Measurements from ENCODE around the gene ARMH3.
A peak's percentile ranks its signal among the peaks of the same experiment; 100 is the strongest.

ARMH3 gene

DNA sequence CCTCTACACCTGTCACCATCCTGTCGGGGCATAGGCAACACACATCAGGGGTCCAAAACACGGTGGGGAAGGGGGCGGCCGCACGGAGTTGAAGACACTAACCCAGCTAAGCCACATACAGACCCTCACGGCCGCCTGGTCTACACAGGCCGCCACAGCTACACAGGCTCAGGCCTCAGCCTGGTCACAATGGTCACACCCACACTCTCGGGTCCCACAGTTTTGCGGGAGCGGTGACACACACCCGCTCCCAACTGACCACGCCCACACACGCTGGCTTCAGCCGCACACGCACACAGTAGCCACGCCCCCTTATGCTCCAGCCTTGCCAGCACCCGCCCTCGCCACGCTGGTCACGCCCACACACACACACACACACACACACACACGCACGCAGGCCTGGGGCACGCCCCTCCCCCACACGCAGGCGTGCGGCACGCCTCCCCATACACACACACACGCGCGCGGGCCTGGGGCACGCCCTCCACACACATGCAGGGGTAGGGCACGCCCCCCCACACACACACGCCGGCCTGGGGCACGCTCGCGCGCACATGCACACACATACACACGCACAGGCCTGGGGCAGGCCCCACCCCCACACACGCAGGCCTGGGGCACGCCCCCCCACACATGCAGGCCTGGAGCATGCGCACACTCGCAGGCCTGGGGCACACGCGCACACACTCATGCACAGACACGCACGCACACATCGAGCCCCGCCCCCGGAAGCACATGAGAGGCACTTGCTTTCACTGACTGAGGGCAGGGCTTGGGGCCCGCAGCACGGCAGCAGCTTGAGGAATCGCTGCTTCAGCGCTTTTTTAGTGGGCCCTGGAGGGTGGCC lies 225.4 kb downstream of the ARMH3 start:
- peak; percentile 54 for DNase-seq (ENCODE audit: low spot score)

GRCh38 chr10:101829561-101830315 lies 226.2 kb downstream of the ARMH3 start:
- DNase-seq (ENCODE audit: low spot score) = no peak

DNA sequence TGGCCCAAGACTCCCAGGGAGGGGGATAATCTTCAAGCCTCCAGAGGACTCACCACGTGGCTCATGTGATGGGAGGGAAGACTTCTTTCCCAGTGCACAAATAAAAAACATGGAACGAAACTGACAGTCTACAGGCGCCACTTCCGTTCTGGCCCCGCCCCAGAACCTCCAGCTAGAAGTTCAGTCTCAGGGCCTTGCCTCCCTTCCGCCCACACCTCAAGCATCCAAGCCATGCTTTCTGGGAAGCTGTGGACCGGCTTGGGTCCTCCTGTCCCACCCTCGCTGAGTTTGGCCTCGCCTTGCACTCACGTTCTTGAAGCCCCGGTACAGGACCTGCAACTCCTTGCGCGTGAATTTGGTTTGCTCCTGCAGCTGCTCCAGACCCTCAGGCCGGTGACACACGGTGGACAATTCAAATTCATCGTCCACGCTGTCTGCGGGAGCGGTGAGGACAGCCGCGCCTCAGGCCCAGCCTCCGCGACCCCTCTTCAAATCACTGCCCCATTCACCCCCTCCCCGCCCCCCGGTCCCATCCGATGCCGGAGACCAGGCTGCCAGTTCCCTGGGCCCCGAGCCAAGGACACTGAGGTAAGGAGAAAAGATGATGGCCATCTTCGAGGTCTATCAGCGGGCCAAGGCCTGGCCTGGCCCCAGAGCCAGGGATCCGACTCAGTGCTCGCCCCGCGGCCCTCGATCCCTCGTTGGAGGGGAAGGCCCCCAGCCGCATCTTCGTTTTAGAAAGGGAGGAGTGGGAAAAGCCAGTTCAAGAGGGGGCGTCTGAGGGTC lies 227.0 kb downstream of the ARMH3 start:
- no peak for DNase-seq (ENCODE audit: low spot score)

DNA sequence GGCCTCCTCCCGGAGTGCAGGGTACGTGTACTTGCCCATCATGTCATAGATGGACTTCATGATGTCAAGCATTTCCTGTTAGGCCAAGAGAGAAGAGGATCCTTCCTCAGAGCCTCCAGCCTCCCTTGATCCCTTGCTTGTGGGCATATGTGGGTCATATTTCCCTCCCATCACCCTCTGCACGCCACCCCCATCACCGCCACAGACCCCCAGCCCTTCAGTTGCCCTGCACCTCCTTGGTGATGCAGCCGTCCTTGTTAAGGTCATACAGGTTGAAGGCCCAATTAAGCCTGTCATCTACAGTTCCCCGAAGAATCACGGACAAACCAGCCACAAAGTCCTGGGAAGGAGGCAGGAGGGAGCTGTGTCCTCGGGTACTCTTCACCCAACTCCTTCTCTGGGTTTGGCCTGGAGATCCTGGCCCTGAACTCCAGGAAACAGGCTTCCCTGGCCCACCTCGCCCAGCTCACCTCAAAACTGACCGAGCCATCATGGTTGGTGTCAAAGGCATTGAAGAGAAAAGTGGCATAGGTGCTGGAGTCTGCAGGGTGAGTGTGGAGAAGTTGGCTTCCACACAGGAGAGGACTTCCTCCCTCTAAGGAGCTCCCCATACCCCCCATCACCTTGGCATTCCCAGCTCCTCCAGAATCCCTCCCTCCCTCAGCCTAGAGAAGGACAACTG lies 227.9 kb downstream of the ARMH3 start:
- DNase-seq (ENCODE audit: low spot score) = no peak

- DNase-seq (ENCODE audit: low spot score) = no peak
Observed at GRCh38 chr10:101826852-101827434, 229.0 kb downstream of the ARMH3 start.

DNA sequence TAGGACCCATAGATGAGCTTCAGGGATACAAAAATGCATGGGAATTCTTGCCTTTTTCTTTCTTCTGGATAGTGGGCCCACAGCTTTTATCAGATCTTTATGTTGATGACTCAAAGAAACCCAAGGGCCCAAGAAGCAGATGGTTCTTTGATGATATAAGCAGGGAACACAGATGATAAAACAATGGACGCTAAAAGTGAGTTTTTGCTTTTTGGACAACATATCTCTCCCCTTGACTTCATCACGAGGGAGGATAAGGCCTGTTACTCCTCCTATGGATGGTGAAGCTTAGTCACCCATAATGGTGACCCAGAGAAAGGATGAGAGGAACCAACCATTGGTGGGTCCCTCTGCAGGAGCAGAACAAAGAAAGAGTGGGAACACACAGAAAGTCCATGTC lies 231.2 kb downstream of the ARMH3 start:
- no peak for DNase-seq (ENCODE audit: low spot score)

GRCh38 chr10:101818872-101819633 lies 236.9 kb downstream of the ARMH3 start:
- no peak for DNase-seq (ENCODE audit: low spot score)

DNA sequence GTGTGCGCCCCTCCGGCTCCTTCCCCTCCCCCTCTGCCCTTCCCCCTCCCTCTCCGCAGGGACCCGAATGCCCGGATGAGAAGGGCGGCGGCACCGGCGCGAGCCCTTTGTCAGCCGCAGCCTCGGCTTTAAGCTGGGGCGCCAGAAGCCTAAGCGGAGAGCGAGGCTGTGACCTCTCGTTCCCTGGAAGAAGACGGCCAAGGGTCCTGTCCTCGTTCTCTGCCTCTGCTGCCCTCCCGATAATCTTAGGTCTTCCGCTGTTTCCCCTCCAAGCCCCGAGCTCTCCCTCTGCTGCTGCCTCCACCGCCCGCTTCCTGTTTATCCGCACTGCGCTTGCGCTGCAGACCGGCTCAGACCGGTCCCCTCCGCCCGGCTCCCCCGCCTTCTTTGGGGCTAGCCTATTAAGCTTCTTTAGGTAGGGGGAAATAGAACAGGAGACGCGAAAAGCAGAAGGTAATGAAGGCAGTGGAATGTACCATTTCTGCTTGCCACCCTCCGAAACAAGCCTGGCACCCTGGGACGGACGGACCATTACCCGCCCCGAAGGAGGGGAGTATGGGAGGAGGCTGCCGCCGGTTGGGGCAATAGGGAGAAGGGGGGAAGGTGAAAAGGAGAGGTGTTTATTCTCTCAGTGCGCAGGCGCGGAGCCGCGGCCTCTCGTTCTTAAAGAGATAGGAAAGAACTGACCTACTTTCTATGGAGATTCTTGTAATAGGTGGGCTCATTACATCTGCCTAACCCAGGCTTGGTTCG lies 237.7 kb downstream of the ARMH3 start, which contains the start of gene OGA:
OGA (minus strand) TSS at position 326 of the 753 bp plus-strand sequence. CDS start 422 bp downstream, outside the sequence.
- DNase-seq (ENCODE audit: low spot score) = peak; percentile 98

- peak; percentile 78 for DNase-seq (ENCODE audit: low spot score)
Observed at GRCh38 chr10:101817337-101818118, 238.4 kb downstream of the ARMH3 start.

DNA sequence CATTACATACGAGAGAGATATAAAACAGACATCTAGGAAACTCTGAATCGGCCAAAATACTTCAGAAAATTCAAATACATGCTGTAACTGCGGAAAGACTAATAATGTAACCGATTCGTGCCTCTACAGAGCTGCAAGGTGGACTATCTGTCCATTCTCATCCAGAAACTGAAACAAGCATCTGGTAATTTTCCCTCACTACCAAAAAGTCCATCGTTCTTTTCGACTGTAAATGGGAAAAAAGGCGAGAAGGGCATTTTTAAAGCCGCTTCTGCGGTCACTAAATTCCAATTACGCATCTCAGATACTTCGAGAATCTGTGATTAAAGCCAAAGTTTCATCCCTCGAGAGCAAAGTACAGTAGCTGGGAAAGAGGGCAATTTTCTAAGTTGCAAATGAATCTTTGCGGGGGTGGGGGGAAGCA lies 239.0 kb downstream of the ARMH3 start:
- DNase-seq (ENCODE audit: low spot score) = no peak

- DNase-seq (ENCODE audit: low spot score) = no peak
Observed at GRCh38 chr10:101816376-101816775, 239.6 kb downstream of the ARMH3 start.

DNA sequence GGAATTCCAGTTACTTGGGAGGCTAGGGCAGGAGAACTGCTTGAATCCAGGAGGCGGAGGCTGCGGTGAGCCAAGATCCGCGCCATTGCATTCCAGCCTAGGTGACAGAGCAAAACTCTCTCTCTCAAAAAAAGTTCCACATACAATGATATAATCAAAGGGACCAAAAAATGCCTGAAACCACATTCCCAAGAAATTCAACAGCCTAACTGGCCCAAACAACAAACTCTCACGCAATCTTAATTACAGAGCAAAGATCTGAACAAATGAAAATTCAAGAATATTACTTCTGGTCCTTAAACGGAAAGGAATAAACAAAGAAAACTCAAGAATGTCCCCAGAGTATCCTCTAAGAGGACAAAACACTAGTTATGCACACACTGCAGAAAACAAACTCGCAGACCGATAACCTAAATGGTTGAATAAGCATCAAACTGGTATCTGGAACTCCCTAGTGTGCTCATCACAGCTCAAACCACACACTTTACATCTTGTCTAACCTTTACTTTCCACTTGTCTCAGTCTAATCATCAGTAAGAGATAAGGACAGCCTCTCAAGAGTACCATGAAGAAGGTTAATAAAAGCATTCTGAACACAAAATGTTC lies 241.4 kb downstream of the ARMH3 start:
- no peak for DNase-seq (ENCODE audit: low spot score)

- DNase-seq (ENCODE audit: low spot score) = no peak
Observed at GRCh38 chr10:101812606-101813005, 243.4 kb downstream of the ARMH3 start.

GRCh38 chr10:101807158-101807557 lies 248.8 kb downstream of the ARMH3 start:
- DNase-seq (ENCODE audit: low spot score) = no peak

GRCh38 chr10:101803511-101803910 lies 252.5 kb downstream of the ARMH3 start:
- DNase-seq (ENCODE audit: low spot score) = no peak

DNA sequence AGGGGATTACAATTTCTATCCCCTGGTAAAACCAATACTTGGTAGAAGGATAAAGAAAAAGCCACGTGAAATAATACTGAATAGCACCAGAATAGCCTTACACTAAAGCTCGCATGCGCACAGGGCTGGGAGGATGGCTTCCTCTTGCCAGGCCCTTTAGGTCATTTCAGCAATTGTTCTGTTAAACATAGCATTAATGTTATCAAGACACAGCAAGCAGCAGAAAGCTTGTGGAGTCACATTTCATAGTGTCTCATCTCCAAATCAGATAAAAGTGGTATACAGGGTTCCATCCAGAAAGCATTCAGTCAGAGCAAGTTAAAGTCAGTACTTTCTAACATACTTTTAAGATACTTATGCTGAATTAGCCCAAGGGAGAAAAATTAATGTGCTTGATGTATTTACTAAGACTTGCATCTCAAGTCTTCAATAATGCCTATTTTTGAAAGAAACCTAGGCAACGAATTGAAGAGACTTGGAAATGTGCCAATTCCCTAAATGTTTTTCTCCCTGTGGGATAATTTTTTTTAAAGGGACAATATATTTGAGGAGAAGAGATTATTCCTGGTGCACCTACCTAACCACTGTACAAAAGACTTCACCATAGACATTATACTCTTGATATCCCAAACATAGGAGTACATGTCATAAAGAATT lies 258.4 kb downstream of the ARMH3 start:
- DNase-seq (ENCODE audit: low spot score) = no peak

Measured in pons (tissue), 1 donor.